A549 (cell line): Measurements from ENCODE around the gene NAT16. TPM values are rescaled to one million over a fixed set of nuclear protein-coding genes. Genes with fewer than 3 reads are reported as not detected.

Experiments used
- ATAC-seq, 2 experiments: fragments of 200-7000 bp in 1 of 2; fragments of >200 bp in 1 of 2; cut with Nextera tagmentation in 1 of 2; cut with Tn5 transposase in 1 of 2; 3 replicates each; pipeline versions ENCODE4 v1.8.0 to v1.9.1; 2018 to 2020; ENCODE audit warnings: mild to moderate bottlenecking in 1 of 2, moderate library complexity in 1 of 2
- CTCF ChIA-PET: fragments of 300-600 bp; sonication (Branson Sonifier 250); formaldehyde crosslinking; extraction: SDS; loops from one replicate; lab custom pipeline; 2021; ENCODE audit warnings: antibody characterized with exemption, inconsistent platforms; lab: Yijun Ruan, JAX
- POLR2A ChIA-PET: fragments of 350-600 bp; formaldehyde crosslinking; extraction: SDS; loops from one replicate; lab custom pipeline; 2021; ENCODE audit warnings: antibody characterized with exemption, inconsistent platforms; lab: Yijun Ruan, JAX
- DNase-seq, 2 experiments: peaks; one replicate each; pipeline versions ENCODE4 v3.0.0 to v3.0.0-alpha.2; 2011 to 2016; ENCODE audit warnings: low read depth in 1 of 2, low spot score in 1 of 2
- FAIRE-seq: peaks from 2 replicates; lab custom pipeline; 2011; peaks lifted over from hg19 to GRCh38; lab: Jason Lieb, UNC
- H3K27ac ChIP-seq, 2 experiments: fragments of >200 bp; sonication (Bioruptor Twin); formaldehyde crosslinking; 3 replicates each; pipeline ENCODE4 v1.5.1; 2016 to 2017
- H3K4me1 ChIP-seq: fragments of >200 bp; sonication (Bioruptor Twin); formaldehyde crosslinking; 3 replicates; pipeline ENCODE4 v1.6.1; 2016
- H3K4me2 ChIP-seq: fragments of >200 bp; sonication (Bioruptor Twin); formaldehyde crosslinking; 3 replicates; pipeline ENCODE4 v1.6.1; 2016
- H3K4me3 ChIP-seq: fragments of >200 bp; sonication (Bioruptor Twin); formaldehyde crosslinking; 3 replicates; pipeline ENCODE4 v1.5.1; 2016
- H3K9me3 ChIP-seq: fragments of >200 bp; sonication (Bioruptor Twin); formaldehyde crosslinking; 3 replicates; pipeline ENCODE4 v1.6.1; 2016
- ATOH8 ChIP-seq: fragments of 250-450 bp; sonication (Bioruptor Pico); IDR thresholded peaks from 2 replicates; pipeline ENCODE4 v1.5.0; 2020; ENCODE audit warnings: low read depth, mild to moderate bottlenecking, moderate library complexity
- BCL3 ChIP-seq: fragments of >200 bp; sonication (Bioruptor Twin); formaldehyde crosslinking; IDR thresholded peaks from 3 replicates; pipeline ENCODE4 v1.6.1; 2016
- BHLHE40 ChIP-seq: IDR thresholded peaks from 2 replicates; pipeline ENCODE4 v1.6.1; 2012; ENCODE audit warnings: low read depth, low read length, inconsistent platforms
- CEBPB ChIP-seq, 2 experiments: fragments of >200 bp in 1 of 2; sonication (Bioruptor Twin) in 1 of 2; formaldehyde crosslinking in 1 of 2; IDR thresholded peaks; 2 replicates each; pipeline ENCODE4 v1.6.1; 2012 to 2016
- CHD2 ChIP-seq: fragments of 150-350 bp; IDR thresholded peaks from 2 replicates; pipeline ENCODE4 v1.6.1; 2014; ENCODE audit warnings: low read length; ENCODE audit not compliant: partially characterized antibody
- CTCF ChIP-seq: fragments of >200 bp; sonication (Bioruptor Twin); formaldehyde crosslinking; IDR thresholded peaks from 3 replicates; pipeline ENCODE4 v1.5.1; 2016
- E2F6 ChIP-seq: IDR thresholded peaks from 2 replicates; pipeline ENCODE4 v1.6.1; 2012; ENCODE audit warnings: low read depth, borderline replicate concordance
- EP300 ChIP-seq, 2 experiments: fragments of >200 bp; sonication (Bioruptor Twin); formaldehyde crosslinking; IDR thresholded peaks; 2 replicates in 1 of 2; 3 replicates in 1 of 2; pipeline ENCODE4 v1.6.1; 2016 to 2017
- FOSB ChIP-seq: fragments of 250-450 bp; sonication (Bioruptor Pico); IDR thresholded peaks from 2 replicates; pipeline ENCODE4 v1.5.0; 2020; ENCODE audit warnings: mild to moderate bottlenecking, moderate library complexity
- FOSL2 ChIP-seq, 2 experiments: fragments of 450-650 bp in 1 of 2; fragments of >200 bp in 1 of 2; sonication (Bioruptor Twin) in 1 of 2; formaldehyde crosslinking; IDR thresholded peaks; 2 replicates each; pipeline versions ENCODE4 v1.5.0 to v1.6.1; 2016 to 2020; ENCODE audit warnings: mild to moderate bottlenecking in 1 of 2, moderate library complexity in 1 of 2
- GATA3 ChIP-seq: IDR thresholded peaks from 2 replicates; pipeline ENCODE4 v1.6.1; 2012; ENCODE audit warnings: borderline replicate concordance
- HES2 ChIP-seq: fragments of >200 bp; sonication (Bioruptor Twin); formaldehyde crosslinking; IDR thresholded peaks from 2 replicates; pipeline ENCODE4 v1.6.1; 2016
- HEYL ChIP-seq: fragments of 250-450 bp; sonication (Bioruptor Pico); IDR thresholded peaks from 2 replicates; pipeline ENCODE4 v1.8.0; 2021; ENCODE audit warnings: mild to moderate bottlenecking, moderate library complexity
- HOXA7 ChIP-seq: fragments of 250-450 bp; sonication (Bioruptor Pico); IDR thresholded peaks from 2 replicates; pipeline ENCODE4 v1.5.0; 2020; ENCODE audit warnings: mild to moderate bottlenecking, moderate library complexity
- HOXB13 ChIP-seq: fragments of 250-450 bp; sonication (Bioruptor Pico); IDR thresholded peaks from 2 replicates; pipeline ENCODE4 v1.5.0; 2020; ENCODE audit warnings: low read depth, mild to moderate bottlenecking, moderate library complexity
- JUN ChIP-seq, 2 experiments: fragments of >200 bp; sonication (Bioruptor Twin); formaldehyde crosslinking; IDR thresholded peaks; 2 replicates in 1 of 2; 3 replicates in 1 of 2; pipeline ENCODE4 v1.6.1; 2016 to 2017
- JUNB ChIP-seq: fragments of >200 bp; sonication (Bioruptor Twin); formaldehyde crosslinking; IDR thresholded peaks from 2 replicates; pipeline ENCODE4 v1.6.1; 2016
- KDM1A ChIP-seq: fragments of 200-600 bp; sonication (generic); IDR thresholded peaks from 2 replicates; pipeline ENCODE4 v1.6.1; 2016; ENCODE audit warnings: low read depth, mild to moderate bottlenecking
- KDM5A ChIP-seq: fragments of 200-600 bp; sonication (generic); IDR thresholded peaks from 2 replicates; pipeline ENCODE4 v1.6.1; 2016; ENCODE audit warnings: antibody characterized with exemption, mild to moderate bottlenecking
- MAX ChIP-seq: IDR thresholded peaks from 2 replicates; pipeline ENCODE4 v1.6.1; 2012
- NPAS2 ChIP-seq: fragments of 250-450 bp; sonication (Bioruptor Pico); IDR thresholded peaks from 2 replicates; pipeline ENCODE4 v1.8.0; 2022; ENCODE audit warnings: mild to moderate bottlenecking, moderate library complexity, borderline replicate concordance
- PBX3 ChIP-seq: IDR thresholded peaks from 2 replicates; pipeline ENCODE4 v1.6.1; 2012
- POLR2AphosphoS2 ChIP-seq: conservative IDR thresholded peaks from 2 replicates; pipeline ENCODE4 v1.6.1; 2012; ENCODE audit warnings: low read length, improper control_type of control experiment, inconsistent platforms
- RAD21 ChIP-seq, 2 experiments: fragments of >200 bp in 1 of 2; sonication (Bioruptor Twin) in 1 of 2; formaldehyde crosslinking in 1 of 2; IDR thresholded peaks in 1 of 2; conservative IDR thresholded peaks in 1 of 2; 2 replicates in 1 of 2; 3 replicates in 1 of 2; pipeline ENCODE4 v1.6.1; 2012 to 2018; ENCODE audit warnings: inconsistent platforms in 1 of 2
- RARB ChIP-seq: fragments of 250-450 bp; sonication (Bioruptor Pico); IDR thresholded peaks from 2 replicates; pipeline ENCODE4 v1.8.0; 2021; ENCODE audit warnings: mild to moderate bottlenecking, moderate library complexity
- RCOR1 ChIP-seq: fragments of 150-350 bp; IDR thresholded peaks from 2 replicates; pipeline ENCODE4 v1.6.1; 2014; ENCODE audit warnings: antibody characterized with exemption, low read length, low read depth
- SMC3 ChIP-seq: fragments of >200 bp; sonication (Bioruptor Twin); formaldehyde crosslinking; IDR thresholded peaks from 3 replicates; pipeline ENCODE4 v1.6.1; 2018; ENCODE audit warnings: inconsistent platforms
- TFCP2L1 ChIP-seq: fragments of 250-450 bp; sonication (Bioruptor Pico); IDR thresholded peaks from 2 replicates; pipeline ENCODE4 v1.5.0; 2021; ENCODE audit warnings: mild to moderate bottlenecking
- TP53 ChIP-seq: fragments of 250-450 bp; sonication (Bioruptor Pico); IDR thresholded peaks from 2 replicates; pipeline ENCODE4 v1.5.0; 2021; ENCODE audit warnings: mild to moderate bottlenecking, moderate library complexity
- USF2 ChIP-seq: fragments of 450-650 bp; IDR thresholded peaks from 2 replicates; pipeline ENCODE4 v1.6.1; 2014; ENCODE audit warnings: antibody characterized with exemption
- ZC3H11A ChIP-seq: fragments of 450-650 bp; IDR thresholded peaks from 2 replicates; pipeline ENCODE4 v1.6.1; 2014; ENCODE audit warnings: antibody characterized with exemption, mild to moderate bottlenecking
- ZNF302 ChIP-seq: fragments of 250-450 bp; sonication (Bioruptor Pico); IDR thresholded peaks from 2 replicates; pipeline ENCODE4 v1.9.0; 2021; ENCODE audit warnings: inconsistent platforms, mild to moderate bottlenecking, moderate library complexity
- WGBS: methylation state at CpG from one replicate; pipeline ENCODE4 v1.1.6; 2017; ENCODE audit errors: missing lambda C conversion rate; 5-methylcytosine and 5-hydroxymethylcytosine counted together
- polyA plus RNA-seq, 4 experiments: library from polyadenylated mRNA; depleted of rRNA in 3 of 4; stranded (reverse); fragments of >200 nt; fragmentation: RNase III in 1 of 4; extraction: RNeasy Plus Mini Kit Qiagen cat#74134 plus additional on column Dnase treatment in 1 of 4; gene quantifications; 2 replicates in 3 of 4; 3 replicates in 1 of 4; pipeline ENCODE4 v1.2.3, GENCODE V29; 2011 to 2017

Gene NAT16
- polyA plus RNA-seq, 2 of the 4 experiments (the other 2 are of a cell fraction): 0.05 to 0.12 TPM

- no peak overlapping the region for H3K4me3 ChIP-seq
- FAIRE-seq (peak; percentile 56), ATAC-seq (peak; percentile 39 to 73), DNase-seq (peak; percentile 75 to 96)
- ChIA-PET POLR2A (interaction anchor here (2.7 to 3.2 kb wide), 2 partner anchors 11 to 39 kb away, joined by 10 to 24 read pairs; partner anchors contain the start of gene SERPINE1), CTCF (interaction anchor here (0.5 to 32.8 kb wide), 18 partner anchors 9 to 248 kb away, joined by 3 to 600 read pairs (median 4); partner anchors contain the start of genes AP1S1, SERPINE1, TRIM56 and VGF)
- TF ChIP-seq FOSL2 (IDR thresholded peaks at IDR 0.05) (peak; percentile 99), FOSL2 (CRISPR knock-in tag; IDR thresholded peaks at IDR 0.05) (peak; percentile 100), HEYL (no peak), HOXB13 (CRISPR knock-in tag) (no peak), JUN (IDR thresholded peaks at IDR 0.05) (peak; percentile 96), GATA3 (peak; percentile 84; the same call in 1 of the 2 replicates), EP300 (IDR thresholded peaks at IDR 0.05) (peak; percentile 28 to 65; a peak in 3 of 5 replicates), POLR2AphosphoS2 (no peak; the same call in 1 of the 2 replicates), RAD21 (conservative IDR thresholded peaks at IDR 0.05 in 1 of 2, IDR thresholded peaks at IDR 0.05 in 1 of 2) (peak; percentile 57 to 90), CTCF (peak; percentile 95), MAX (peak; percentile 94), JUNB (peak; percentile 96), RCOR1 (no peak), CEBPB (IDR thresholded peaks at IDR 0.05) (peak in 1 of 2 experiments; percentile 27; a peak in 1 of 4 replicates), KDM1A (no peak), HES2 (no peak), SMC3 (peak; percentile 95), RARB (CRISPR knock-in tag) (peak; percentile 65; the same call in 1 of the 2 replicates), FOSB (peak; percentile 93), BCL3 (0 out of 3 replicates have a peak, but pooled peaks have one; percentile 53), ZNF302 (CRISPR knock-in tag) (no peak), BHLHE40 (peak; percentile 95), E2F6 (peak; percentile 40; the same call in 1 of the 2 replicates), ATOH8 (CRISPR knock-in tag) (no peak), ZC3H11A (no peak), USF2 (peak; percentile 90), PBX3 (peak; percentile 80), KDM5A (0 out of 2 replicates have a peak, but pooled peaks have one; percentile 36), TP53 (CRISPR knock-in tag) (0 out of 2 replicates have a peak, but pooled peaks have one; percentile 40), TFCP2L1 (CRISPR knock-in tag) (peak; percentile 75), CHD2 (no peak), HOXA7 (CRISPR knock-in tag) (peak; percentile 75; the same call in 1 of the 2 replicates), NPAS2 (CRISPR knock-in tag) (peak; percentile 86)
- peaks cover 57% of the 10 kb centered on the region for H3K4me1 ChIP-seq
- peak overlapping the region; percentile 79 to 88 for H3K27ac ChIP-seq
- peak overlapping the region; percentile 69 for H3K4me2 ChIP-seq
- H3K9me3 ChIP-seq: no peaks in the 10 kb centered on the region
- 3% methylated on average over 11 of the region's 16 CpGs for WGBS
Observed at GRCh38 chr7:101138213-101138870, 41.8 kb downstream of the NAT16 start.
